PC-3 (cell line): Measurements from ENCODE around the gene EPHB2. TPM values are rescaled to one million over a fixed set of nuclear protein-coding genes. Genes with fewer than 3 reads are reported as not detected.

Experiments
- ATAC-seq: fragments of 200-7000 bp; cut with Tn5 transposase; 2 replicates; pipeline ENCODE4 v1.9.1; 2020; ENCODE audit warnings: mild to moderate bottlenecking, moderate library complexity
- BruUV-seq: library from RNA; stranded (reverse); fragments of 400-500 nt; replicated peaks from 2 replicates; lab custom pipeline; 2021; lab: Mats Ljungman, UMichigan
- CTCF ChIA-PET: fragments of 300-600 bp; sonication (Branson Sonifier 250); formaldehyde crosslinking; loops from one replicate; lab custom pipeline; 2022; ENCODE audit warnings: antibody characterized with exemption; lab: Charles Lee
- POLR2A ChIA-PET: fragments of 300-600 bp; sonication (Branson Sonifier 250); formaldehyde crosslinking; loops from one replicate; lab custom pipeline; 2022; ENCODE audit warnings: antibody characterized with exemption; ENCODE audit not compliant: unreplicated experiment; lab: Charles Lee
- DNase-seq: peaks from one replicate; pipeline ENCODE4 v3.0.0-alpha.2; 2015
- H2AFZ ChIP-seq: fragments of 300-600 bp; sonication (generic); 2 replicates; pipeline ENCODE4 v1.6.0; 2016; ENCODE audit warnings: antibody characterized with exemption, low read length
- H3F3A ChIP-seq: fragments of 300-600 bp; sonication (generic); one replicate; pipeline ENCODE4 v1.6.0; 2017; ENCODE audit warnings: antibody characterized with exemption, low read length, control low read depth, mild to moderate bottlenecking; ENCODE audit not compliant: unreplicated experiment
- H3K27ac ChIP-seq: fragments of 300-600 bp; sonication (generic); 2 replicates; pipeline ENCODE4 v1.5.1; 2016; ENCODE audit warnings: mild to moderate bottlenecking, low read length
- H3K27me3 ChIP-seq: fragments of 300-600 bp; sonication (generic); 2 replicates; pipeline ENCODE4 v1.6.1; 2016; ENCODE audit warnings: low read length, mixed read lengths
- H3K36me3 ChIP-seq: fragments of 300-600 bp; sonication (generic); 2 replicates; pipeline ENCODE4 v1.6.1; 2016; ENCODE audit warnings: low read depth, mixed run types, low read length, mixed read lengths
- H3K4me1 ChIP-seq: fragments of 300-600 bp; sonication (generic); 2 replicates; pipeline ENCODE4 v1.5.1; 2016; ENCODE audit warnings: low read length; ENCODE audit not compliant: insufficient read depth
- H3K4me2 ChIP-seq: fragments of 300-600 bp; sonication (generic); 2 replicates; pipeline ENCODE4 v1.6.0; 2016; ENCODE audit warnings: low read length
- H3K4me3 ChIP-seq: fragments of 300-600 bp; sonication (generic); 2 replicates; pipeline ENCODE4 v1.5.1; 2016; ENCODE audit warnings: mild to moderate bottlenecking, low read length, mixed read lengths
- H3K79me2 ChIP-seq: fragments of 300-600 bp; sonication (generic); 2 replicates; pipeline ENCODE4 v1.6.1; 2017; ENCODE audit warnings: low read length, mixed read lengths
- H3K9ac ChIP-seq: fragments of 300-600 bp; sonication (generic); 2 replicates; pipeline ENCODE4 v1.6.0; 2016; ENCODE audit warnings: mild to moderate bottlenecking, low read length
- H3K9me2 ChIP-seq: fragments of 300-600 bp; sonication (generic); replicated peaks from 2 replicates; pipeline ENCODE4 v1.6.1; 2016; ENCODE audit warnings: mixed run types, low read length, mixed read lengths
- H3K9me3 ChIP-seq: fragments of 300-600 bp; sonication (generic); 2 replicates; pipeline ENCODE4 v1.6.1; 2016; ENCODE audit warnings: low read length, mixed read lengths
- H4K20me1 ChIP-seq: fragments of 300-600 bp; sonication (generic); 2 replicates; pipeline ENCODE4 v1.6.1; 2016; ENCODE audit warnings: low read length, mixed read lengths
- CTCF ChIP-seq: fragments of 300-600 bp; sonication (generic); conservative IDR thresholded peaks from 2 replicates; pipeline ENCODE4 v1.5.1; 2017; ENCODE audit warnings: antibody characterized with exemption, low read depth, mild to moderate bottlenecking, low read length
- EZH2 ChIP-seq: fragments of 300-600 bp; sonication (generic); IDR thresholded peaks from one replicate; pipeline ENCODE4 v1.6.1; 2017; ENCODE audit warnings: antibody characterized with exemption, mild to moderate bottlenecking, low read length; ENCODE audit not compliant: unreplicated experiment
- EZH2phosphoT487 ChIP-seq: fragments of 300-600 bp; sonication (generic); IDR thresholded peaks from 2 replicates; pipeline ENCODE4 v1.6.1; 2018; ENCODE audit warnings: mild to moderate bottlenecking, antibody characterized with exemption, low read length, borderline replicate concordance
- intact Hi-C: fragments of 100-400 bp; cut with micrococcal nuclease; formaldehyde crosslinking; loops from 2 replicates; pipeline ENCODE4 v1.9.0; 2023
- total RNA-seq: library from RNA; depleted of rRNA; stranded (reverse); fragments of >200 nt; gene quantifications from 2 replicates; pipeline ENCODE4 v1.2.3, GENCODE V29; 2014

EPHB2 gene
- total RNA-seq, 1 experiment from 2014 or later, result 23.2 TPM

- TF ChIP-seq EZH2phosphoT487, result no peak
- no peak for TF ChIP-seq EZH2
- no peak for TF ChIP-seq CTCF
- CTCF ChIA-PET, result no interaction called here
- no peaks in the 10 kb centered on the region for H3F3A ChIP-seq
Observed at GRCh38 chr1:22814176-22815042, 103.8 kb downstream of the EPHB2 start.

GRCh38 chr1:22815043-22815365 is 104.4 kb downstream of the EPHB2 start:
- no peak overlapping the region for H3K4me3 ChIP-seq
- no peaks in the 10 kb centered on the region for H3F3A ChIP-seq
- H3K27ac ChIP-seq, result no peak overlapping the region
- H3K9me3 ChIP-seq, result no peaks in the 10 kb centered on the region
- no TSS peak for BruUV-seq
- no peaks in the 10 kb centered on the region for H3K27me3 ChIP-seq
- intact Hi-C loops, result no loop called here
- DNase-seq (no peak), ATAC-seq (no peak)
- no peaks in the 10 kb centered on the region for H4K20me1 ChIP-seq
- no peaks in the 10 kb centered on the region for H3K36me3 ChIP-seq
- POLR2A ChIA-PET, result no interaction called here
- no peak overlapping the region for H3K9ac ChIP-seq
- no peaks in the 10 kb centered on the region for H3K4me1 ChIP-seq
- no peak overlapping the region for H3K4me2 ChIP-seq
- CTCF ChIA-PET, result no interaction called here
- no peak overlapping the region for H2AFZ ChIP-seq
- no peaks in the 10 kb centered on the region for H3K9me2 ChIP-seq
- TF ChIP-seq CTCF (no peak), EZH2 (no peak)
- H3K79me2 ChIP-seq, result no peaks in the 10 kb centered on the region

More at GRCh38 chr1:22814176-22815042, 103.8 kb downstream of the EPHB2 start:
- Histone ChIP-seq H3K36me3 (no peaks in the 10 kb centered on the region), H2AFZ (no peak overlapping the region), H3K9me3 (no peaks in the 10 kb centered on the region), H3K27me3 (no peaks in the 10 kb centered on the region), H4K20me1 (no peaks in the 10 kb centered on the region), H3K4me2 (no peak overlapping the region), H3K4me3 (no peak overlapping the region), H3K9ac (no peak overlapping the region), H3K4me1 (no peaks in the 10 kb centered on the region), H3K27ac (no peak overlapping the region), H3K9me2 (no peaks in the 10 kb centered on the region), H3K79me2 (no peaks in the 10 kb centered on the region)
- BruUV-seq, result no TSS peak
- DNase-seq, result no peak
- ATAC-seq, result no peak
- POLR2A ChIA-PET, result no interaction called here
- intact Hi-C loops, result no loop called here

- no peak overlapping the region for H3K4me3 ChIP-seq
- no peak for TF ChIP-seq EZH2
- no peak for TF ChIP-seq CTCF
- TF ChIP-seq EZH2phosphoT487, result no peak
- DNase-seq (no peak), ATAC-seq (no peak)
- BruUV-seq, result no TSS peak
- H3K9ac ChIP-seq, result no peak overlapping the region
- H3K27ac ChIP-seq, result no peak overlapping the region
- no peak overlapping the region for H3K4me2 ChIP-seq
- no peaks in the 10 kb centered on the region for H3F3A ChIP-seq
- POLR2A ChIA-PET, result no interaction called here
- no peaks in the 10 kb centered on the region for H3K27me3 ChIP-seq
- H3K79me2 ChIP-seq, result no peaks in the 10 kb centered on the region
- no peaks in the 10 kb centered on the region for H3K4me1 ChIP-seq
- no peaks in the 10 kb centered on the region for H3K9me2 ChIP-seq
- H2AFZ ChIP-seq, result no peak overlapping the region
- CTCF ChIA-PET, result no interaction called here
- intact Hi-C loops, result no loop called here
- no peaks in the 10 kb centered on the region for H3K9me3 ChIP-seq
- H4K20me1 ChIP-seq, result no peaks in the 10 kb centered on the region
- H3K36me3 ChIP-seq, result no peaks in the 10 kb centered on the region
Observed at GRCh38 chr1:22815421-22816066, 104.9 kb downstream of the EPHB2 start.
